Pancreas (tissue), 10 donors: ENCODE measurements around the gene DENND1A. TPM values are rescaled to one million over a fixed set of nuclear protein-coding genes. Genes with fewer than 3 reads are reported as not detected.

Experiments used
- ATAC-seq, 4 donors: fragments of 200-7000 bp; cut with Tn5 transposase; one replicate each; pipeline versions ENCODE4 v1.8.0 to v1.9.1; 2020; ENCODE audit warnings: mild to moderate bottlenecking in 4 of 4, moderate library complexity in 4 of 4
- DNase-seq, 6 donors: peaks; one replicate each; pipeline ENCODE4 v3.0.0-alpha.2; 2020
- FAIRE-seq: peaks from 2 replicates; lab custom pipeline; 2012; peaks lifted over from hg19 to GRCh38; lab: Jason Lieb, UNC
- H3K27ac ChIP-seq, 4 donors: fragments of 200-600 bp; sonication (generic); 1 replicate in 3 of 4; 2 replicates in 1 of 4; pipeline versions ENCODE4 v1.5.0 to v1.8.0; 2020
- H3K27me3 ChIP-seq, 4 donors: fragments of 200-600 bp; one replicate each; pipeline ENCODE4 v1.8.0; 2021
- H3K36me3 ChIP-seq, 3 donors: fragments of 200-600 bp; sonication (generic) in 1 of 3; one replicate each; pipeline versions ENCODE4 v1.5.0 to v1.8.0; 2020 to 2021
- H3K4me1 ChIP-seq, 3 donors: fragments of 200-600 bp; one replicate each; pipeline ENCODE4 v1.8.0; 2021
- H3K4me3 ChIP-seq, 4 donors: fragments of 200-600 bp; sonication (generic) in 2 of 4; one replicate each; pipeline versions ENCODE4 v1.5.0 to v1.8.0; 2020 to 2021
- H3K9me3 ChIP-seq, 4 donors: fragments of 200-600 bp; one replicate each; pipeline ENCODE4 v1.8.0; 2021
- CTCF ChIP-seq, 4 donors: fragments of 200-600 bp; sonication (generic) in 3 of 4; IDR thresholded peaks; one replicate each; pipeline versions ENCODE4 v1.5.0 to v1.8.0; 2021; ENCODE audit warnings: antibody characterized with exemption in 4 of 4
- WGBS, 2 donors: extraction: QIAGEN DNeasy Blood & Tissue Kit; methylation state at CpG; one replicate each; pipeline ENCODE4 v1.1.7; 2013; 5-methylcytosine and 5-hydroxymethylcytosine counted together
- intact Hi-C, 3 donors: fragments of 100-400 bp; cut with DNase I; formaldehyde crosslinking; loops; one replicate each; pipeline versions ENCODE4 v1.11.1 to v1.14.2; 2022
- polyA plus RNA-seq, 2 donors: library from polyadenylated mRNA; stranded (reverse); fragments of 200-250 nt; gene quantifications; one replicate each; pipeline ENCODE4 v1.2.3, GENCODE V29; 2013
- total RNA-seq, 6 donors: library from RNA; stranded (reverse); fragmentation: NEBNext Ultra II Directional in 4 of 6; extraction: Animal tissue kit (Norgen Biotek cat#: 25700) in 4 of 6; gene quantifications; one replicate each; pipeline versions ENCODE4 v1.2.1 to v1.2.4, GENCODE V29; 2021 to 2023
- donor health status: healthy with polysubstance abuse.
- donor health status: DM: no; HTN: no; CAD: no; lungs with moderate emphysema.
- donor health status: DM: no; HTN: no; CAD: no.
- donor health status: control.
- donor health status: control.
- donor health status: Bipolar disorder and iron deficiency.
- donor health status: DM: yes; HTN: yes; CAD: no.
- donor health status: DM: no; HTN: no; CAD: no.
- donor health status: DM: no; HTN: no; CAD: no.
- donor health status: DM: yes; HTN: yes; CAD: no.

Gene DENND1A
- total and polyA plus RNA-seq, 8 donors: 4.5 to 8.3 (median 5.6) TPM

- no peak for FAIRE-seq
- H3K27ac ChIP-seq: no peak overlapping the region
- no peaks in the 10 kb centered on the region for H3K27me3 ChIP-seq
- H3K4me1 ChIP-seq: peaks cover 6 to 14% (median 10%) of the 10 kb centered on the region in 3 donors
- peak overlapping the region; percentile 42 to 70 (median 58) for H3K4me3 ChIP-seq
- no peak for ATAC-seq
- TF ChIP-seq CTCF (IDR thresholded peaks at IDR 0.05): no peak
- no peak for DNase-seq
- intact Hi-C loops: no loop called here
- H3K9me3 ChIP-seq: no peaks in the 10 kb centered on the region
- WGBS, 2 donors: 64 to 65% methylated on average over 6 of the region's 6 CpGs
- no peaks in the 10 kb centered on the region for H3K36me3 ChIP-seq
Observed at GRCh38 chr9:123928533-123929176, 1.3 kb downstream of the DENND1A start.

GRCh38 chr9:123927625-123928532 is 2.0 kb downstream of the DENND1A start:
- WGBS, 2 donors: 78% methylated on average over 5 of the region's 5 CpGs
- peak in 1 of 4 donors; percentile 9 for ATAC-seq
- no peak for DNase-seq
- Histone ChIP-seq H3K4me1 (peaks cover 6 to 14% (median 10%) of the 10 kb centered on the region in 3 donors), H3K27ac (no peak overlapping the region), H3K36me3 (no peaks in the 10 kb centered on the region), H3K27me3 (no peaks in the 10 kb centered on the region), H3K4me3 (no peak overlapping the region), H3K9me3 (no peaks in the 10 kb centered on the region)
- TF ChIP-seq CTCF (IDR thresholded peaks at IDR 0.05): no peak
- no peak for FAIRE-seq
- intact Hi-C loops: no loop called here

DNA sequence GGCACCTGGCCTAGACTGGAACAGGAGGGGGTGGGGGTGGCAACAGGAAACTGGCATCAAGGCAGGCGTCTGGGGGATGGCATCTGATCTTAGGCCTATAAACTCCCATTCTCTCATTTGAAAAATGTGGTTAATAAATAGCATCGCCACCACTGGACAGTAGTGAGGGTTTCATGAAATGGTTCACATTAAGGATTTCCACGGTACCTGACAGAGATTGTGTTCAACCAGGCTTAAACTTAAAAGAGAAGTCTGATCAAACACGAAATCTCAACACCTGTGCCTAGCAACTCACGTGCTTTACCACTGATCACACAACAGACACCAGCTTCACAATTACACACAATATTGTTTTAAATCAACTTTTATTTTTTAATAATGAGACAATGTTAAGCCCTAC is 3.0 kb downstream of the DENND1A start:
- H3K27ac ChIP-seq: no peak overlapping the region
- no peaks in the 10 kb centered on the region for H3K36me3 ChIP-seq
- peaks cover 6 to 19% (median 10%) of the 10 kb centered on the region in 3 donors for H3K4me1 ChIP-seq
- ATAC-seq (no peak), DNase-seq (no peak), FAIRE-seq (no peak)
- no peak overlapping the region for H3K4me3 ChIP-seq
- no peaks in the 10 kb centered on the region for H3K27me3 ChIP-seq
- no peaks in the 10 kb centered on the region for H3K9me3 ChIP-seq
- intact Hi-C loops: no loop called here
- WGBS, 2 donors: 91 to 93% methylated on average over 5 of the region's 5 CpGs
- TF ChIP-seq CTCF (IDR thresholded peaks at IDR 0.05): no peak

DNA sequence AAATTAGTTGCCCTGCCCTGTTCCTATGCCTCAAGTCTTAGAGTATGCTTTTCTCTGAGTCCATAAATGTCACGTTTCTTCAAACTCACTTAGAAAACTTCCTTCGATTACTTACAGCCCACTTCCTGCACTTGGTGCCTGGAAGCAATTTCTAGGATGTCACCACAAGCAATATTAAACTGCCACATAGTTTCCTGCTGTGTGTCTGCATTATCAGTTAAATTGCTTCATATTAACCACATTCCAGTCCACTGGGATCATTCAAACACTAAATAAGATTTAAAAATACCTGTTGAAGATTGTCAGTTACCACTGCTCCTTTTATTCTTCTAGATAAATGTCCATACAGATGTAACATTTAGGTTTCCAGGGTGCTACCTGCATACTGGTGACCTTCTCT is 4.1 kb downstream of the DENND1A start:
- Histone ChIP-seq H3K36me3 (no peaks in the 10 kb centered on the region), H3K4me1 (peaks cover 6 to 19% (median 10%) of the 10 kb centered on the region in 3 donors), H3K4me3 (no peak overlapping the region), H3K9me3 (no peaks in the 10 kb centered on the region), H3K27ac (no peak overlapping the region), H3K27me3 (no peaks in the 10 kb centered on the region)
- WGBS, 2 donors: 68 to 70% methylated on average over 2 of the region's 2 CpGs
- ATAC-seq (no peak), FAIRE-seq (no peak), DNase-seq (no peak)
- intact Hi-C loops: no loop called here
- TF ChIP-seq CTCF (IDR thresholded peaks at IDR 0.05): no peak
